Activated B cell treated with CpG ODN at 0.5 μM for 24 hours (primary cell): ENCODE data around the gene CHERP. TPM values are rescaled to one million over a fixed set of nuclear protein-coding genes. Genes with fewer than 3 reads are reported as not detected.

ENCODE experiments used
- ATAC-seq: fragments of 200-7000 bp; cut with Tn5 transposase; one replicate; pipeline ENCODE4 v1.10.0; 2021; ENCODE audit warnings: low read depth, mild to moderate bottlenecking, moderate library complexity
- CTCF ChIA-PET: fragments of 350-600 bp; sonication (Branson Sonifier 250); formaldehyde crosslinking; loops from one replicate; lab custom pipeline; 2021; ENCODE audit warnings: antibody characterized with exemption; lab: Charles Lee
- POLR2A ChIA-PET: fragments of 350-600 bp; sonication (Branson Sonifier 250); formaldehyde crosslinking; loops from one replicate; lab custom pipeline; 2021; ENCODE audit warnings: antibody characterized with exemption; lab: Charles Lee
- DNase-seq: peaks from one replicate; pipeline ENCODE4 v3.0.0; 2022
- H3K27ac Mint-ChIP-seq: one replicate; pipeline ENCODE4 v1.8.0; 2020; ENCODE audit warnings: mixed read lengths
- H3K27me3 Mint-ChIP-seq: one replicate; pipeline ENCODE4 v1.8.0; 2021; ENCODE audit warnings: mixed read lengths
- H3K36me3 Mint-ChIP-seq: one replicate; pipeline ENCODE4 v1.8.0; 2021; ENCODE audit warnings: low read depth, mixed read lengths
- H3K4me1 Mint-ChIP-seq: one replicate; pipeline ENCODE4 v1.8.0; 2021; ENCODE audit warnings: mixed read lengths
- H3K4me3 Mint-ChIP-seq: one replicate; pipeline ENCODE4 v1.8.0; 2020; ENCODE audit warnings: mild to moderate bottlenecking, mixed read lengths
- H3K9me3 Mint-ChIP-seq: one replicate; pipeline ENCODE4 v1.8.0; 2020; ENCODE audit warnings: mixed read lengths
- intact Hi-C: fragments of 100-400 bp; cut with micrococcal nuclease; formaldehyde crosslinking; loops from one replicate; pipeline ENCODE4 v1.15.1; 2024
- total RNA-seq: library from RNA; stranded (reverse); gene quantifications from 2 replicates; pipeline ENCODE4 v1.2.3, GENCODE V29; 2022
- TF ChIP-seq, protein P1 (sequence below): fragments of 200-600 bp; IDR thresholded peaks from one replicate; pipeline ENCODE4 v1.8.0; 2022; ENCODE audit warnings: antibody characterized with exemption, mild to moderate bottlenecking

The CHERP gene
- total RNA-seq, 1 donor from 2014 or later: 89.3 TPM

DNA sequence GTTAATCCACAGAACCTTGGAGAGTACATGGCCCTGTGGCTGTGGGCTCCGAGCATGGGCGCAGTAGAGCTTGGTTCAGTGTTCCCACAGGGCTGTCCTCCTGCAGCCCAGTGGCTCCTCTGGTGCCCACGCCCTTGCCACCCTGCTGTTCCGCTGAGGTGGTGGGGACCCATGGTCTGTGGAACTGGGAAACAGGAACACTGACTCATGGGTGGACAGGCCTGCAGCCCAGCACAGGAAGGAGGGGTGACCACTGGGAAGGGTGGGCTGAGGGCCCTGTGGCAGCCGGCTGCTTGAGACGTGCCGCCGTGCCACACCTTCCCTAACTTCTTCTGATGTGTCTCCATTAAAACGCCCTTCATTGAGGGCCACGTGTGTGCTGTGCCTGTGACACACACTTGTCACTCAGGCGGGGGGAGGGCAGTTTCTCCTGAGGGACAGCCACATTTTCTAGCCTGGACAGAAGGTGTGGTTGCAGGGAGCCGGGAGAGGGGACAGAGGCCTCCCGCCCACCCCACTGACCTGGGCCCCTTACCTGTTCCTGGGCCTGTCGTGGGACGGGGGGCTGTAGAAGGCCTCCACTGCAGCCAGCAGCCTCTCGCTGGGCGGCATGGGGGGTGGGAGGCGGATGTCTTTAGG lies 21.1 kb downstream of the CHERP start:
- H3K9me3 Mint-ChIP-seq: no peaks in the 10 kb centered on the region
- ATAC-seq: no peak
- TF ChIP-seq, protein P1, sequence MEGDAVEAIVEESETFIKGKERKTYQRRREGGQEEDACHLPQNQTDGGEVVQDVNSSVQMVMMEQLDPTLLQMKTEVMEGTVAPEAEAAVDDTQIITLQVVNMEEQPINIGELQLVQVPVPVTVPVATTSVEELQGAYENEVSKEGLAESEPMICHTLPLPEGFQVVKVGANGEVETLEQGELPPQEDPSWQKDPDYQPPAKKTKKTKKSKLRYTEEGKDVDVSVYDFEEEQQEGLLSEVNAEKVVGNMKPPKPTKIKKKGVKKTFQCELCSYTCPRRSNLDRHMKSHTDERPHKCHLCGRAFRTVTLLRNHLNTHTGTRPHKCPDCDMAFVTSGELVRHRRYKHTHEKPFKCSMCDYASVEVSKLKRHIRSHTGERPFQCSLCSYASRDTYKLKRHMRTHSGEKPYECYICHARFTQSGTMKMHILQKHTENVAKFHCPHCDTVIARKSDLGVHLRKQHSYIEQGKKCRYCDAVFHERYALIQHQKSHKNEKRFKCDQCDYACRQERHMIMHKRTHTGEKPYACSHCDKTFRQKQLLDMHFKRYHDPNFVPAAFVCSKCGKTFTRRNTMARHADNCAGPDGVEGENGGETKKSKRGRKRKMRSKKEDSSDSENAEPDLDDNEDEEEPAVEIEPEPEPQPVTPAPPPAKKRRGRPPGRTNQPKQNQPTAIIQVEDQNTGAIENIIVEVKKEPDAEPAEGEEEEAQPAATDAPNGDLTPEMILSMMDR: no peak
- no peaks in the 10 kb centered on the region for H3K4me1 Mint-ChIP-seq
- H3K27me3 Mint-ChIP-seq: no peaks in the 10 kb centered on the region
- H3K4me3 Mint-ChIP-seq: no peak overlapping the region
- intact Hi-C loops: no loop called here
- CTCF ChIA-PET: no interaction called here
- no peak overlapping the region for H3K27ac Mint-ChIP-seq
- POLR2A ChIA-PET: no interaction called here
- H3K36me3 Mint-ChIP-seq: peaks cover 90% of the 10 kb centered on the region
- no peak for DNase-seq

DNA sequence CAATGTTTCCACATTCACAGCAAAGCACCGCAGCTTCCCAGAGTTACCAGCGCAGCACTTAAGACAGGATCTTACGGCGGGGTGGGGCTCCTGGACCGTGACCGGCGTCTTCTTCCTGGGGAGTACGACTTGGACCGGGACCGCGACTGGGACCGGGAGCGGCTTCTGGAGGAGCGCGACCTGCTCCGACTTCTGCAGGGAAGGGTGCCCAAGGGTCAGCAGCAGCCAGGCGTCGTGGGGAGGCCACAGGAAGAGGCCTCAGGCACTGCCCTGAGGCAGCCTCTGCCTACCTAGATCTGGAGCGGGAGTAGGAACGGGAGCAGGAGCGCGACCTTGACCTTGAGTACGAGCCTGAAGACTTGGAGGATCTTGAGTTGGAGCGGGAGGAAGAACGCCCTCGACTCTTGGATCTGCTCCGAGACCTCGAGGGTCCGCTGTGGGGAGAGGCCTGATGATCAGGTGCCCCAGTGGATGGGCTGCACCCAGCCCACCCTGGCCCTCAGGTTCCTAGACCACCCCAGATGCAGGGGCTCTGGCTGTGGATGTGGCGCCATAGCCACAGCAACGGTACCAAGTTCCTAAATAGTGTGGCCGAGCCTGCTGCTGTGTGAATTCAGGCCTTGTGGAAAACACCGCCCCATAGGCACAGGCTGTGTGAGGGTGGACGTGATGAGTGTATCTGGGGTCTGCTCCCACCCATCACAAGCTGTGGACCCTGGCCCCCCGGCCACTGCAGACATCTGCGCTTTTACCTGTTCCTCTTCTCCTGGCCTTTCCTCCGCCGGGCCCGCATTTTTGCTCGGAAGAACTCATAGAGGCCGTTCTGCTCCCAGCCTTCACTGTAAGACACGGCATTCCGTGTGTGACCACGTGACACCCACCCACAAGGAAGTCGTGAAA lies 21.9 kb downstream of the CHERP start:
- Mint-ChIP-seq H3K36me3 (peaks cover 84% of the 10 kb centered on the region), H3K9me3 (no peaks in the 10 kb centered on the region), H3K27me3 (no peaks in the 10 kb centered on the region), H3K4me3 (no peak overlapping the region), H3K27ac (no peak overlapping the region), H3K4me1 (no peaks in the 10 kb centered on the region)
- TF ChIP-seq, protein P1: no peak
- ChIA-PET CTCF (no interaction called here), POLR2A (no interaction called here)
- intact Hi-C loops: no loop called here
- ATAC-seq (no peak), DNase-seq (no peak)

- no peak for ATAC-seq
- H3K27ac Mint-ChIP-seq: no peak overlapping the region
- CTCF ChIA-PET: no interaction called here
Measured at GRCh38 chr19:16519230-16519687, 23.0 kb downstream of the CHERP start.

DNA sequence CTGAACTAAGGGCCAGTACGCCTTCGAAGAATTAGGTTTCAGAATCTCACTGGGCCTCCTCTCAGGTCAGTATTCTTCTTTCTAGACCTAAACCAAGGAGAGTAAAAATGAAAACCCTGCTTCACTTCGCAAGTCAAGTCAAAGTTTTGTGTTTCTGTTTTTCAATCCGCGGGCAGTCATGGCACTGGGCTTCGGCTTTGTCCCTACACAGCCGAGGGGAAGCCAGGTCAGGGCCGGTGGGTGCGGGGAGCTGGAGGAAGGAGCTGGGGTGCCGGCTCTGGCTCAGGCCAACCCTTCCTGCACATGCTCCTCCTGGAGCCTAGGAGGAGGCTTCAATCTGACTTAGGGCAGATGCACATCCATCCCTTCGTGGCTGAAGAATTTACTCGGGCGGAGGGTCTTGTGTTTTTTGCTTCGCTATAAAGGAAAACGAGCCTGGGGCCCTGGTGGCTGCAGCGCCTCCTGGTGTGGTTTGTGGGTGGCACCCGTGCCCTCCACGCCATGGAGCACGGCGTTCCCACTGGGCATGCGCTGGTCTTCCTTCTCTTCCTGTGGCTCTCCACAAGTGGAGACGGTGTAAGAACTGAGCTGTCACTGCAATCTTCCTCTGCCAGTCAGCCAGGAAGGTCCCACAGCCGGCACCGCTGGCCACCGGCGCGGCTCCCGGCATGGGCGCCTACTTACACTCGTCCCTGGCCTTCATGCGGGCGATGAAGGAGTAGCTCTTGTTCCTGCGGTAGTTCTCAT lies 23.6 kb downstream of the CHERP start:
- Mint-ChIP-seq H3K27ac (no peak overlapping the region), H3K36me3 (peaks cover 72% of the 10 kb centered on the region), H3K4me3 (no peak overlapping the region), H3K4me1 (no peaks in the 10 kb centered on the region), H3K9me3 (no peaks in the 10 kb centered on the region), H3K27me3 (no peaks in the 10 kb centered on the region)
- CTCF ChIA-PET: no interaction called here
- TF ChIP-seq, protein P1: no peak
- no peak for ATAC-seq
- POLR2A ChIA-PET: no interaction called here
- no peak for DNase-seq
- intact Hi-C loops: no loop called here

More at GRCh38 chr19:16519230-16519687, 23.0 kb downstream of the CHERP start:
- H3K4me3 Mint-ChIP-seq: no peak overlapping the region
- H3K27me3 Mint-ChIP-seq: no peaks in the 10 kb centered on the region
- POLR2A ChIA-PET: no interaction called here
- H3K9me3 Mint-ChIP-seq: no peaks in the 10 kb centered on the region
- intact Hi-C loops: no loop called here
- TF ChIP-seq, protein P1: no peak
- no peaks in the 10 kb centered on the region for H3K4me1 Mint-ChIP-seq
- H3K36me3 Mint-ChIP-seq: peaks cover 77% of the 10 kb centered on the region
- DNase-seq: no peak

DNA sequence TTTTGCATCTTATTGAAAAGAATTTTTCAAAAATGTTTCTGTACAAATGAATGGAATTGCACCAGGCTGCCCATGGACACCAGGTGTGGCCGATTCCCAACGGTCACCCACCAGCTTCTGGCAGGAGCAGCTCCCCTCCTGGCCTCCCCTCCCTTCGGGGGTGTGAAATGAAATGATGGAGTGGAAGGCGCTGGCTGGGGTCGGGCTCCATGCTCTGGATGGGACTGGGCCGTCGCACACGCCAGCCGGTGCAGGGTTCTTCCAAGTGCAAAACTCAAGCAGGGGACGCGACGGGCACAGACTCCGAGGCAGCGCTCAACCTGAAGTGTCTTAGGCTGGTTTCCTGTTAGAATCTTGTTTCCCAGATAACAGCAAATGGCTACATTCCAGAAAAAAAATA lies 24.2 kb downstream of the CHERP start:
- H3K4me3 Mint-ChIP-seq: no peak overlapping the region
- TF ChIP-seq, protein P1: no peak
- H3K4me1 Mint-ChIP-seq: no peaks in the 10 kb centered on the region
- ATAC-seq: no peak
- CTCF ChIA-PET: no interaction called here
- intact Hi-C loops: no loop called here
- DNase-seq: no peak
- H3K27me3 Mint-ChIP-seq: no peaks in the 10 kb centered on the region
- no peak overlapping the region for H3K27ac Mint-ChIP-seq
- H3K9me3 Mint-ChIP-seq: no peaks in the 10 kb centered on the region
- peaks cover 68% of the 10 kb centered on the region for H3K36me3 Mint-ChIP-seq
- POLR2A ChIA-PET: no interaction called here
